Epidermal melanocyte (primary cell): ENCODE measurements around the gene NFATC1.

Experiments
- DNase-seq: peaks from one replicate; pipeline ENCODE4 v3.0.0; 2011; ENCODE audit warnings: low spot score; ENCODE audit not compliant: insufficient read length

NFATC1 gene

DNA sequence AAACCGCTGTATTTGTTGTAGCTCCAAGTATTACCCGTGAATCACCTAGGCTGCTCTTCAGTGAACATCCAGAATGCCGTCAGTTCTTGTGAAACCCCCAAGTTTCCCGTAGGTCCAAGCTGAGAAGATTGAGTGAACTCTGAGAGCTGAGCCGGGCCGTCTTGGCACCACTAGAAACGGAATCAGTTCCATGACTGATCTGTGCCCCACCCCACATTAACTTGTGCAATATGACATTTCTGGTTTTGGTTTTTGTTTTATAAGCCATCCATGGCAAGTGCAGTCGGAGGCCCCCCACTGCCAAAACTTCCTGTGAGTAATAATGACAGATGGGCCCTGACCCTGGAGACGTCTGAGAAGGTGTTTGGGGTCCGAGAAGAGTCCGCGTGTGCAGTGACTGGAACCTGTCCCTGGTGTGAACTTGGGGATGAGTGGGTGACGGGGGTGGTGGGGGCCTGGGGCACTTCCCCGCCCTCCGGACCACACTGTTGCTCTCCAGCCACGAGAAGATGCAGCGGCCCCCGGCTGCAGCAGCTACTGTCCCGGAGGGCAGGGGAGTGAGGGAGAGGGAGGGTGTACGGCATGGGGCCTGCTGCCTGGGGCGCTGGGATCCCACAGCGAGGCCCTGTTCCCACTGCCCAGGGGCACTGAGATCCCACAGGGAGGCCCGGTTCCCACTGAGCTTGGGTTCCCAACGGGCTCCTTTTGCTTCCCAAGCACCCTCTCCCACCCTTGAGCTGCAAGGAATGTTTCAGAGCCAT, 26.5 kb downstream of the NFATC1 start:
- DNase-seq = no peak

DNA sequence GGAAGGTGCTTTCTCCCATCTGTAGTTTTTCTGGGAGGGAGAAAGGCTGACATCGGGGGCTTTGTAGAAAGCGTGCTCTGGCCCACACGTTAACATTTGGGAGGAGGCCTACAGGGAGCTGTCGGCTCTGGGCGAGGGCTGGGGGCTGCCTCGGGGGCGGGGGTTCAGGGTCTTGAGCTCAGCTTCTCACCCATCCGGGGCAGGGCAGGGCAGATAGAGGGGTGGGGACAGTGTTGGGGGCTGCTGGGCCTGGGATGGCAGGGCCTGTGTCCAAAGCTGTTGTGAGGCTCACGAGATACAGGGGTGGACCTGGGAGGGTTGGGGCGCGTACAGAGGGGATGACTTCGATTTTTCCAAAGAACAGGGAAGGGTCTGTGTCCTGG, 27.0 kb downstream of the NFATC1 start:
- no peak for DNase-seq

DNA sequence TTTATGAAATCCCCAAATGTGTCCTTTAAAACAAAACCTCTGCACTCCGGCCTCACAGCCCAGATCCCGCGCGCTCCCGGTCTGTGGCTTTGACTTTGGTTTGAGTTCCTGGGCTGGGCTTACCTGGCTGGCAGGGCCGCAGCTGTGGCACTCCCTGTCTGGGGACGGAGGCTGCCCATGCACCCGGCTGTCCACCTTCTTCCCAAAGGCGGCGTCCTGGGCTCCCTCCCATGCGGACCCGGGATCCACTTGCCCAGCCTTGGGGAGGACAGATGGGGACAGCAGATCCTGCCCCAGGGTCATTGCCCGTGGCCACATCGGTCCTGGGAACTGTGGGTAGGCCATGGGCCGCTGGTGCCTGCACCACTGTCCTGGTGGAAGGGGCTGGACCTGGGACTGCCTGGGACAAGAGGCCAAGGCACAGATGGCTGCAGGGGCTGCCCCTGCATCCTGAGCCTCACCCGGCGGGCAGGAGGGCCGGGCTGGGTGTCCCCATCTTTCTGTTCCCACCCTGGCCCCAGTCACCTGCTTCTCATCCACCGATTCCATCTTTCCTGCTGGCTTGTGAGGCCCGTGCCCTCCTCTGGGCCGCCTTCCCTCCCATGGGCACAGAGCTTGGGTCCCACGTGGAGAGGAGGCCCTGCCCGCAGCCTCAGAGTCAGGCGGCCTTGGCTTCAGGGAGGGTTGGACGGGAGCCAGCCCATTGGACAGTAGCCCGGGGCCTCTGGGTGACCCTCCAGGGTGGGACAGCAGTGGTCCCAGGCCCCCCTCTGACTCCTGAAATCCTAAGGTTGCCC, 27.7 kb downstream of the NFATC1 start:
- DNase-seq = no peak

DNA sequence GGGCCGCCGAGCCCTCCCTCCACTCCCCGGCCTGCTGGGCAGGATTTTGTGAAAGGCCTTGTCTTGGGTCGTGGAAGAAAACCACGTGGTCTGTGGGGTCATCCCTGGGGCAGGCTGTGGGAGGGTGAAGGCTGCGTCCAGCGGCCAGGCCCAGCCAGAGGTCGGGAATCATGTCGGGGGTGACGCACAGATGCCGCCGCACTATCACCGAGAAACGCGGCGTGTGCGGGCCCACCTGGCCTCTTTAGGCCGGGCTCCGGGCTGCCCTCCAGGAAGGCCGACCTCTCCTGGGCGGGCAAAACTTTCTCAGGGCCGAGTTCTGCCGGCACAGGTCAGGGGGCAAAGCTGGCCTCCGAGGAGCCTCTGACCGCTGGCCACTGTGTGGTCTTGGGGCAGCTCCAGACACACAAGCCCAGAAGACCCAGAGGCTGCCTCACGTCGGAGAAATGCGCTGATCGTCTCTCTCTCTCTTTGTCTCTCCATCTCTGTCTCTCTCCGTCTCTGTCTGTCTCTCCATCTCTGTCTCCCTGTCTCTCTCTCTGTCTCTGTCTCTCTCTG, 28.4 kb downstream of the NFATC1 start:
- no peak for DNase-seq

DNA sequence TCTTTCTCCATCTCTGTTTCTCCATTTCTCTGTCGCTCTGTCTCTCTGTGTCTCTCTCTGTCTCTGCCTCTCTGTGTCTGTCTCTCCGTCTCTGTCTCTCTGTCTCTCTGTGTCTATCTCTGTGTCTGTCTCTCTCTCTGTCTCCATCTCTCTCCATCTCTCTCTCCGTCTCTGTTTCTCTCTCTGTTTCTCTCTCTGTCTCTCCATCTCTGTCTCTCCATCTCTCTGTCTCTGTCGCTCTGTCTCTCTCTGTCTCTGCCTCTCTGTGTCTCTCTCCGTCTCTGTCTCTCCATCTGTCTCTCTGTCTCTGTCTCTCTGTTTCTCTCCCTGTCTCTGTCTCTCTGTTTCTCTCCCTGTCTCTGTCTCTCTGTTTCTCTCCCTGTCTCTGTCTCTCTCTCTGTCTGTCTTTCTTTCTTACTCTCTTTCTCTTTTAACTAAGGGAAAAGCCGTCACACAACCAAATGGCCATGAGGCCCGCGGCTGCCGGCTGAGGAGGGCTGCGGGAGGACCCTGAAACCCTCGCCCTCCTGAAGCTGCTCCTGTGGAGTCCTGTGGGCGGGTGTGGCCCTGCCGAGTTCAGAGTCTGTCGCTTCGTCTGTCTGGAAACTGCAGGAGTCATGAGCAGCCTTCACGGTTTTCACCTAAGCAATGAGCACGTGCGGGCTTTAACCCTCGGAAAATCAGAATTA, 29.3 kb downstream of the NFATC1 start:
- DNase-seq = no peak

DNA sequence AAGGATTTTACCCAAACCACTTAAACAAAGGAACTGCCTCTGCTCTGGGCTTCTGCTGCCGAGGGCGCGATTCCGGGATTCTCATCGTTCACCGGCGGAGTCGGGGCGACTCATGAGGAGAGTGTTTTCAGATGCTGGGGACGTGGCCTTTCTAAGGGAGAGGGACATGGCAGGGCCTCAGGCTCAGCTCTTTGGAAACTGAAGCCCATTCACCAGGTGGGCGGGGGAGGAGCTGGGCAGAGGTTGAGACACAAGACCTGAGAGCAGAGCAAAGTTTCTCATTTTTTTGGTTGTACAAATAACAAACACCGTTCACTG, 29.8 kb downstream of the NFATC1 start:
- DNase-seq = no peak

DNA sequence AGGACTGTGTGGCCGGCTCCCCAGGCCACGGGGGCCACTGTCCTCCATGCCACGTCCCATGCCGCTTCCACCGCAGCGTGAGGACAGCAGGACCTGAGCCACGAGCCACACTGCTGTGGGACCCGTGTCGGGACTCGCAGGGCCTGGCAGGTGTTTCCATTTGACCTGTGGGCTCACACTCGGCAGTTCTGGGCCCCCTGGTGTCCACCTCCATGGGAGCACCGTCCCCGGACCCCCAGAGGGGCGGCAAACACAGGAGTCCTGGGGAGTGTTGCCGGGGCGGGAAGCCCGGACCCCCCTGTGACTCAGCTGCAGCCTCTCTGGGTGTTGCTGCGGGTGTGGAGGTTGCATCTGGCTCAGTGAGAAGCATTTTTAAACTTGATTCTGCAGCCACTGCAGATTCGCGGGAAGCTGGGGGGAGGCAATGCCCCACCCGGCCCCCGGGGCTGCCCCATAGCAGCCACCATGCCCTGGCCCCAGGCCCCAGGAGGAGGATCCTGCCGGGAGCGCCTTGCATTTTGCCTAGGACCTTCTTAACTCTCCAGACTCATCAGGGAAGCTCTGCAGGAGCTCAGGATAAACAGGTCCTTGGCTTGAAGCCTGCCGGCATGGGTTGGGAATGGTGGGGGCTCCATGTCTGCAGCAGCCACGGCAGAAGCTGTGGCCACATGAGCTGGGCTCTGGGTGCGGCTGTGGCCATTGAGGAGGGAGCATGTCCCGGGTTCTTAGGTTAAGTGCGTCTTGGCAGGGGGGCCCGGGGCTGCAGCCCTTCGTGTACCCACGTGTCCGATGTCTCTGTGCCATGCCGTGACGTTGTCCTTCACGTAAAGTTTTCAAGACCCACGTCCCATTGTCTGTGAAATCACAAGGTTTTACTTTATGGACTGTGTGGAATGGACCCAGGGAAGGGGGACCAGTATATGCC, 30.9 kb downstream of the NFATC1 start:
- no peak for DNase-seq

DNA sequence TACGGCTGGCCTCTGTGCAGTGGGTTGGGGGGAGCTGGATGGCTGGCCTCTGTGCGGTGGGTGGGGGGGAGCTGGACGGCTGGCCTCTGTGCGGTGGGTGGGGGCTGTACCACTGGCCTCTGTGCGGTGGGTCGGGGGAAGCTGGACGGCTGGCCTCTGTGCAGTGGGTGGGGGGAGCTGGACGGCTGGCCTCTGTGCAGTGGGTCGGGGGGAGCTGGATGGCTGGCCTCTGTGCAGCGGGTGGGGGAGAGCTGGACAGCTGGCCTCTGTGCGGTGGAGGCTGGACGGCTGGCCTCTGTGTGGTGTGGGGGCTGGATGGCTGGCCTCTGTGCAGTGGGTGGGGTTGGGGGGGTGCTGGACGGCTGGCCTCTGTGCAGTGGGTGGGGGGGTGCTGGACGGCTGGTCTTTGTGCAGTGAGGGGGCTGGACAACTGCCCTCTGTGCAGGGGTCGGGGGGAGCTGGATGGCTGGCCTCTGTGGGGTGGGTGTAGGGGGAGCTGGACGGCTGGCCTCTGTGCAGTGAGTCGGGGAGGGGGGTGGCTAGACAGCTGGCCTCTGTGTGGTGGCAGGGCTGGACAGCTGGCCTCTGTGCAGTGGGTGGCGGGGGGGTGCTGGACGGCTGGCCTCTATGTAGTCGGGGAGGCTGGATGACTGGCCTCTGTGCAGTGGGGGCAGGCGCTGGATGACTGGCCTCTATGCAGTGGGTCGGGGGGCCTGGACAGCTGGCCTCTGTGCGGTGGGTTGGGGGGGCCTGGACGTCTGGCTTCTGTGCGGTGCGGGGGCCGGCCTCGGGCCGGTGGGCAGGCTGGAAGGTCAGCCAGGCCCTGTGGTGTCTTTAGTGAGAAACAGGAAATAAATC, 31.9 kb downstream of the NFATC1 start:
- no peak for DNase-seq

DNA sequence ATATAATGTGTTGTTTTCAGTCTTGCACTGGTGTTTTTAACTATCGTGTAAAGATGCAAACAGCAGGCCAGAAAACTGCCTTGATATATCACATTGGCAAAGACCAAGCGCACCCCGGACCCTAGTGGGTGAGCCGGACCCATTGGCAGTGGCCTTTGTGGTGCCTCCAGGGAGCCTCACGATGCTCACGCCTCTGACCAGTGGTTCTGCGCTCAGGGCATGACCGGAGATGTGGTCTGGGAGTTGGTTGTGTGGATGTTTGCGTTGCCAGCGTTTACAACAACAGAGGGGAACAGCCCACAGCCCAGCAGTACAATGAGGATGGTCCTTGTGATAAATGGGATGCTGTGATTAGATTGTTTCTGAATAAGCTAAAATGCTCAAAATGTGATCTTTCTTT, 32.6 kb downstream of the NFATC1 start:
- DNase-seq = no peak

DNA sequence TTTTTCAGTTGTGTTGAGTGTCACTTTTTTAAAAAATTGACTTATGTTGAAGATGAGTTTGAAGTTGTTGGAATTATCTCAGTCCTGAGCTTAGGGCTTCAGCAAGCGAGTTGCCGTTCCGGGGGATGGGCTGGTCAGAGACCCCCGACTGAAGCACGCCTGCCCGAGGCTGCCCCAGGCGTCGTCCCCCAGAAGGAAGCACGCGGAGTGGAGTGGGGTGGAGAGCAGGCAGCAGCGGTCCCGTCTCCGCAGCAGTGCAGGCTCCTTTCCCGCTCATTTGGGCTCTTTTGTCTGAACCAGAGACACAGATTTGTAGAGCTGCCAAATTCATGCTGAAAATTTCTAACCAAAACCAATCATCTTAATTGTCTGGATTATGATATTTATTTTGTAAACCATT, 33.7 kb downstream of the NFATC1 start:
- no peak for DNase-seq

DNA sequence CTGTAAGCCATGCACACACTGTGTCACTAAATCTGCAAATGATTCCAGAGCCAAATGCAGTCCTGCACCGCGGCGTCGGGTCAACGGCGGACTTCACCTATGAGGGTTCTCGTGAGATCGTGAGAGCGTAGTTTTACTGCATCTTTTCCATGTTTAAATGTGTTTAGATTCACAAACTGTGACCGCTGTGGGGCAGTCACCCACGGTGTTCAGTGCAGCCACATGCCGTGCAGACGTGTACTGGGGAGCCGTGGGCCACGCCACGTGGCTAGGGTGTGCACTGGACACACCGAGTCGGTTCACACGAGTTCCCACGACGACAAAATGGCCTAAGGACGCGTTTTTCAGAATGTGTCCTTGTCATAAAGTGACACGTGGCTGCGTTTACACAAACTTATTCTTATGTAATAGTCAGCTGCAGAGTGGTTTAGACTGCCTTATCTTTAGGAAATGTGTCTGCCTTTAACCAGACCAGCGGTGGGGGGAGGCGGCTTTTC, 34.1 kb downstream of the NFATC1 start:
- no peak for DNase-seq

DNA sequence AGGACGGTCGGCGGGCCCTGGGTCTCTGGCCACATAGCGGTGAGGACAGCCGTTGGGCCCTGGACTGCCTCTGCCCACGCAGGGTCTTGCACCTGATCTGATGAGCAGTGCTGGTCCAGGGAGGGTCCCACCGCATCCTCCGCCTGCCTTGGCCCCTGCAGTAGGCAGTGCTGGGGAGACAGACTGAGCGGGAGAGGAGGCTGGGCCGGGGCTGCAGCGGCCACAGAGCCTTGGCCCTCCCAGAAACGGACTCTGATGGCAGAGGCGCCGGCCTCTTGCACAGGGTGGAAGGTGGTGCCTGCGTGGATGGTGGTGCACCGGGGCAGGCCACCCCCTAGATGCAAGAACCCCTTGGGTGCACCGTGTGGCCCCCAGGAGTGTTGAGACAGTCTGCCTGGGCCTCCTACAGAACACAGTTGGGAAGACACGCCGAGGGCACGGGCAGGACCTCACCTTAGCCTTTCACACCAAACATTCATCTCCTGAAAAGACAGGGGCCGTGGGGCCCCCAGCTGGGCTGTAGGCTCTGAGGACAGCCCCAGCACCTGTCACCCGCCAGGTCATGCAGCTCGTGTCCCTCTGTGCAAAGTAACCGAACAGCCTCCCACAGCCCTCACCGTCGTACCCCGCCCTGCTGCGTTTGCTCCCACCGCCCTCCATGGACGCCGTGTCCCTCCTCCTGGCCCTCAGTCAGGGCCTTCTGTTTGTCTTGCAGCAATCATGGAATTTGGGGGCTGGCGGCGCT, 36.8 kb downstream of the NFATC1 start:
- DNase-seq = no peak

DNA sequence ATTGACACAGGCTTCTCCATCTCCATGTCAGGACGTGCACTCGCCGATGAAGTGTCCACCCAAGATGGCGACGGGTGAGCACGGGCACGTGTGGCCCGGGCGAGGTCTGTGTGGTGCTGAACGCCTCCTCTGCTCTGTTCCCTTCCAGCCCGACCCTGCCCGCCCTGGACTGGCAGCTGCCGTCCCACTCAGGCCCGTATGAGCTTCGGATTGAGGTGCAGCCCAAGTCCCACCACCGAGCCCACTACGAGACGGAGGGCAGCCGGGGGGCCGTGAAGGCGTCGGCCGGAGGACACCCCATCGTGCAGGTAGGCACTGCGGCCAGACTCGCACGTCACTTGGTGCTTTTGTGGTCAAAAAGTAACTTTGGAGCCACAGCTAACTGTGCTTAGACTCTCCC, 37.7 kb downstream of the NFATC1 start:
- DNase-seq = no peak

DNA sequence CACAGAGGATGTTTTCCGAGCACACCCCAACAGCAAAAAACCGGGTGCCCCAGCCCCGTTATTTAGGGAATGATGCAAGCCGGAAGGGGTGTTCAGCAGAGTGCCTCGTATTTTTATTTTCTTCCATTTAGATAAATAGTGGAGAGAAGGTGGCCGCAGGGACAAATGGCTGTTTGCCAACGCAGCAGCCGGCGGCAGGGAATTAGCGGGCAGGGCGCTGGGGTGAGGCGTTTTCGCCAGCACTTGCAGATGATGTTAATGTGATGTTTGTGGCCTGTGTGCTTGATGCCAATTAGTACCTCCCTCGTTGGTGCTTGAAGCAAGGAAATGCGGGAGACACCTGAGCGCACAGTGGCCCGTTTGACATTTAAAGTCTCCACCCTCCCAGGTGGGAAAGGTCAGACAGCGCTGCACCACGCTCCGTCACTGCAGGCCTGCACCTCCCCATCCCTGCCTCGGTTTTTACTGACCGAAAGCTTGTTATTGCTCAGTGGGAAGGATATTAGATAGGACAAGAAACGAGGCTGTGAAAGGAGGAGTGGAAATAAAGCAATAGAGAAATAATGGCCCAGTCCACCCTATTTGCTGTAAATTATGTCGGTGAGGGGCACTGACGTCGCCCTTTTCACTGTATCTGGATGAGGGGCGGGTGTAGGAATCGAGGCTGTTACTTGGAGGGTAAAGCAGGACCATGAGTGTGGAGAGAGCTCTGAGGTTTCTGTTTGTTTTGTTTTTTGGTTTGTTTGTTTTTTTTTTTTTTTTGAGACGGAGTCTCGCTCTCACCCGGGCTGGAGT, 39.1 kb downstream of the NFATC1 start:
- no peak for DNase-seq

DNA sequence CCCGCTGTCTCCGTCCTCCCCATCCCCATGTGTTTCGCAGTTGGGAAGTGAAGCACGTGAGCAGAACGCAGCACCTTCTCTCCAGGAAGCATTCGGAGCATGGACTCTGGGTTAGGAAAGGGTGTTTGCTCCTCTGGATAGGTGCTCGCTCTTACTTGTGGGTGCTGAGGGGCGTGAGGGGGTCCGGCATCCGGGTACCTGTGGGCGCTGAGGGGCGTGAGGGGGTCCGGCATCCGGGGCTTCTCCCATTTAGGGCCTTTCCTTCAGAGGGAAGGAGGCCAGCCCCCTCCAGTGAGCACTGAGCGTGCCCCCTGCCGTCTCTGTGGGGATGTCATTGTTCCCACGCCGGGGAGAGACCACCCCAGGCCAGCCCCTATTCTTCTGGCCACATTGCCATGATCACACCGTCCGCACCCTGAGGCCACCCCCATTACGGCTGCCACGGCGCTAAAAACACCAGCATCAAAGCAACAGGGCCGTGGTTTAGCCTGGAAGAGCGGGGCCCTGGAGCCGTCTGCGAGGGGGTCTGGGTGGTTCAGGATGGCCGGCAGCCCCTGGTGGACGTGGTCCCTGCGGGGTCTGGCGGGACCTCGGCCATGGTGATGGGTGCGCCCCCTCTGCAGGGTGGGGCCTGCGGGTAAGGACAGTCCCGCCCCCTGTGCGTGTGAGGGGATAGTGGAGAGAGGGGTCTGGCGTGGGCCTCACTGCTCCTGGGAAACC, 41.0 kb downstream of the NFATC1 start:
- DNase-seq = no peak

DNA sequence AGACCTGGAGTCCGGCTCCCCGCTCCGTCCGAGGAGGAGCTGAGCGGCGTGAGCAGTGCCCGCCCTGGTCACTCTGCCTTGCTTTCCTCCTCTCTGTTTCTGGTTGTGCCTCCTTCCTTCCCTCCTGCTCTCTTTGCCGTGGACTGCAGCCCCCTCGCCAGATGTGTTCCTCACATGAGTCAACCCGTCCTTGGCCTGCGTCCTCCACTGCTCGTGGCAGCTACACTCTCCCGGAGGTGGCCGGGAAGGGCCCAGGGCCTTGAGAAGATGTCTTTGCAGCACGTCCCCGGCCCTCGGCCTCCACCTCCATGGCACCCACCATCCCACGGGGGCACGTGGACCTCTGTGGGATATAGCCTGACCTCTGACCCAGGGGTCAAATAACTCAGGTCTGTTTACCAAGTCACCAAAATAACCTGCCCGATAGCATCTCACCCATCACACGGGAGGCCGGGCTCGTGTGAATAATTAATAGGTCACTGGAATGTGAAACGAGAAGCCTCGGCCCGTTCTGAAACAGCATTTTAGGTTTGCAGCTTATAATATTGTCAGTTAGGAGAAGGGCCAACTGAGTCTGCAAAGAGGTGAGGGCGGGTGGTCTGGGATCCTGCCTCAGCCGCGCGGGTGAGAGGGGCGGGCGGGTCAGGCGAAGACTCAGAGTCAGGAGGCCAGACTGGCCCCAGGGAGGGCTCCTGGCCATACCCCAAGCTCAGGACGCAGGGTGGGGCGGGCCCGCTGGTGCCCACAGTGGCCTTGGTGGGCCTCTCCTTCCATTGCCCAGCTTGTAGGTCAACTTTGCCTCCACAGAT, 42.6 kb downstream of the NFATC1 start:
- no peak for DNase-seq
